ENCODE measurements around the gene CNTNAP2. TPM values are rescaled to one million over a fixed set of nuclear protein-coding genes. Genes with fewer than 3 reads are reported as not detected.

CNTNAP2 gene
- polyA plus RNA-seq, 6 donors from 2014 or later, result 38.2 to 132 (median 77.9) TPM

DNA sequence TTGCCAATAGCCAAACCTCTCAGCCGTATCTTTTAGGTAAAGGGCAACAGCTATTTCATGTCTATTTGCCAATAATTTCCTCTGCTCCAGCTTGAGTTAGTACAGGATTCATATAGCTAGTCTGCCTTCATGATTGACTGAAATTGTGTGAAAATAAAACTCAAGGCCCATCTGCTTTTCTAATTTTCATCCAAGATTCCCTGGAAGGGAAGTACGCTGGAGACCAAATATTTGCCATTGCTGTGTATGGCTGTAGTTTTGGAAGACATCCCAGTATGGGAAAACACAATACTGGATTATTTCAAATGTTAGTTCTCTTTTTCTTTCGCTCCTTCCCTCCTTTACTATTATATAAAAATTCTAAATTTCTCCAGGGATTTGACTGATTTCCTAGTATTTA lies 652.4 kb downstream of the CNTNAP2 start:
- no peak overlapping the region for H3K4me3 Mint-ChIP-seq
- H3K4me1 Mint-ChIP-seq, result no peaks in the 10 kb centered on the region
- no peak overlapping the region for H3K27ac Mint-ChIP-seq
- H3K9me3 Mint-ChIP-seq, result peaks cover 0 to 9% (median 0%) of the 10 kb centered on the region in 7 donors
- no peaks in the 10 kb centered on the region for H3K36me3 Mint-ChIP-seq
- H3K27me3 Mint-ChIP-seq, result no peaks in the 10 kb centered on the region
- DNase-seq (no peak), ATAC-seq (ENCODE audit: low read depth in 2 of 2) (no peak)

DNA sequence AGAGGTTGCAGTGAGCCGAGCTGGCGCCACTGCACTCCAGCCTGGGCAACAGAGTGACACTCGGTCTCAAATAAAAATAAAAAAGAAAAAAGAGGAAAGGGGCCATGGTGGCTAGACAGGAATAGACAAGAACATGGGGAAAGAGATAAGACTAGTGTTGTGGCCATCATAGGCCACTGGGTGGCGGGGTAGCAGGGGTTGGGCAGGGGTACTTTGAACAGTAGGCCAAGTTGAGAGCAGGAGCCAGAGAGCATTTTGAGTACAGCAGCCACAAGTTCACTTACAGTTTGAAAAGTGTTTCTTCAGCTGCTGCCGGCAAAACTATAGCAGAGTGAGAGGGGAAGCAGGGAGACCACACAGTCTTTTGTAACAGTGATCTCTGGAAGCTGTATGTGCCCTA lies 656.0 kb downstream of the CNTNAP2 start:
- no peaks in the 10 kb centered on the region for H3K36me3 Mint-ChIP-seq
- no peak for ATAC-seq (ENCODE audit: low read depth in 2 of 2)
- no peak overlapping the region for H3K4me3 Mint-ChIP-seq
- H3K9me3 Mint-ChIP-seq, result peaks cover 0 to 5% (median 0%) of the 10 kb centered on the region in 7 donors
- no peak overlapping the region for H3K27ac Mint-ChIP-seq
- no peaks in the 10 kb centered on the region for H3K27me3 Mint-ChIP-seq
- no peaks in the 10 kb centered on the region for H3K4me1 Mint-ChIP-seq
- no peak for DNase-seq

- no peak overlapping the region for H3K4me3 Mint-ChIP-seq
- H3K27ac Mint-ChIP-seq, result no peak overlapping the region
- H3K4me1 Mint-ChIP-seq, result no peaks in the 10 kb centered on the region
- no peaks in the 10 kb centered on the region for H3K27me3 Mint-ChIP-seq
- ATAC-seq (ENCODE audit: low read depth in 2 of 2) (no peak), DNase-seq (no peak)
- H3K9me3 Mint-ChIP-seq, result peaks cover 0 to 5% (median 0%) of the 10 kb centered on the region in 7 donors
- H3K36me3 Mint-ChIP-seq, result no peaks in the 10 kb centered on the region
Measured at GRCh38 chr7:146773506-146773905, 656.9 kb downstream of the CNTNAP2 start.

GRCh38 chr7:146781352-146782116 lies 664.9 kb downstream of the CNTNAP2 start:
- Mint-ChIP-seq H3K27ac (no peak overlapping the region), H3K27me3 (no peaks in the 10 kb centered on the region), H3K36me3 (no peaks in the 10 kb centered on the region), H3K4me3 (no peak overlapping the region), H3K4me1 (no peaks in the 10 kb centered on the region), H3K9me3 (peaks cover 0 to 5% (median 0%) of the 10 kb centered on the region in 7 donors)
- ATAC-seq (ENCODE audit: low read depth in 2 of 2), result no peak
- DNase-seq, result no peak

GRCh38 chr7:146787266-146787665 lies 670.7 kb downstream of the CNTNAP2 start:
- H3K27ac Mint-ChIP-seq, result peak overlapping the region in 1 of 6 donors; percentile 14
- H3K4me1 Mint-ChIP-seq, result no peaks in the 10 kb centered on the region
- no peak for DNase-seq
- peak overlapping the region in 5 of 8 donors; percentile 17 to 73 (median 30) for H3K4me3 Mint-ChIP-seq
- no peaks in the 10 kb centered on the region for H3K27me3 Mint-ChIP-seq
- H3K36me3 Mint-ChIP-seq, result no peaks in the 10 kb centered on the region
- peaks cover 2 to 12% (median 7%) of the 10 kb centered on the region in 7 donors for H3K9me3 Mint-ChIP-seq
- ATAC-seq (ENCODE audit: low read depth in 2 of 2), result no peak

- no peak overlapping the region for H3K27ac Mint-ChIP-seq
- no peaks in the 10 kb centered on the region for H3K27me3 Mint-ChIP-seq
- no peak for DNase-seq
- ATAC-seq (ENCODE audit: low read depth in 2 of 2), result no peak
- no peaks in the 10 kb centered on the region for H3K4me1 Mint-ChIP-seq
- no peaks in the 10 kb centered on the region for H3K36me3 Mint-ChIP-seq
- no peak overlapping the region for H3K4me3 Mint-ChIP-seq
- peaks cover 2 to 12% (median 7%) of the 10 kb centered on the region in 7 donors for H3K9me3 Mint-ChIP-seq
Measured at GRCh38 chr7:146788008-146788407, 671.4 kb downstream of the CNTNAP2 start.

DNA sequence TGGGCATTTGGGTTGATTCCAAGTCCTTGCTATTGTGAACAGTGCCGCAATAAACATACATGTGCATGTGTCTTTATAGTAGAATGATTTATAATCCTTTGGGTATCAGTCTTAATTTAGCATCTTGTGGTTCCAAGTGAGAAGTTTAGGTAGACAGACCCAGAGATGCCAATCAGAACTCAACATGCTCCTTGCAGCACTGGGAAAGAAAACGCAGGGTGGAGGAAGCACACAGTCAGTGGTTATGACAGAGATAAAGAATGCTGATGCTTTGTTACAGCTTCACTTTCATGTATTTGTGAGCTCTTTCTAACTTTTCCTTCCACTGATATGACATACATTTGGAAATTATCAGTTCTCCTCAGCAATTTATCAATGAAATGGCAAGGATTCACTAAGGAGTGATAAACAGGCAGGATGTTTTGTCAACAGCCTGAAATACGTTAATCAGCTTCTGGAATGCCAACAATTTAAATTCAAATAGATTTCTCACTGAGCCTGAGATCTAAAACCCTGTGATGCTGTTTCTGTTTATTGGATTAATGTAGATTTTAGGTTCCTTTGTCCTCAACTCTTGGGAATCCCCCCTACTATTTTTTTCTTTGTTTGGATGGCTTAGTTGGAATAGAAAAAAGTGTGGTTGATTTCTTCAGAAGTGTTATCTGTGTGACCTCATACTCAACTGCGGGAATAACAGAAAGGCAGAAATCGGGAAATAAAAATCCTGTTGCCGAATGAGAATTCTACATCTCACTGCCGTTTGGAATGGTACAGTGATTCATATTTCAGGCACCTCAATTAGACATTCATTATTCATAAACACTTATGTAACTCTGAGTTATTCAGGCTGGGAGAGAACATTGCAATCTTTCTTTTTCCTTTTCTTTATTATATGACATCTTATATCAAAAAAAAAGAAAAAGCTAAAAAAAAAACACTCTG lies 675.0 kb downstream of the CNTNAP2 start:
- Mint-ChIP-seq H3K4me3 (no peak overlapping the region), H3K27me3 (no peaks in the 10 kb centered on the region), H3K9me3 (peaks cover 4 to 24% (median 8%) of the 10 kb centered on the region in 7 donors), H3K27ac (no peak overlapping the region), H3K36me3 (no peaks in the 10 kb centered on the region), H3K4me1 (no peaks in the 10 kb centered on the region)
- no peak for DNase-seq
- no peak for ATAC-seq (ENCODE audit: low read depth in 2 of 2)

GRCh38 chr7:146804620-146805019 lies 688.0 kb downstream of the CNTNAP2 start:
- Mint-ChIP-seq H3K4me1 (no peaks in the 10 kb centered on the region), H3K36me3 (no peaks in the 10 kb centered on the region), H3K27ac (no peak overlapping the region), H3K4me3 (no peak overlapping the region), H3K27me3 (no peaks in the 10 kb centered on the region), H3K9me3 (peaks cover 0 to 13% (median 3%) of the 10 kb centered on the region in 7 donors)
- DNase-seq (no peak), ATAC-seq (ENCODE audit: low read depth in 2 of 2) (no peak)

DNA sequence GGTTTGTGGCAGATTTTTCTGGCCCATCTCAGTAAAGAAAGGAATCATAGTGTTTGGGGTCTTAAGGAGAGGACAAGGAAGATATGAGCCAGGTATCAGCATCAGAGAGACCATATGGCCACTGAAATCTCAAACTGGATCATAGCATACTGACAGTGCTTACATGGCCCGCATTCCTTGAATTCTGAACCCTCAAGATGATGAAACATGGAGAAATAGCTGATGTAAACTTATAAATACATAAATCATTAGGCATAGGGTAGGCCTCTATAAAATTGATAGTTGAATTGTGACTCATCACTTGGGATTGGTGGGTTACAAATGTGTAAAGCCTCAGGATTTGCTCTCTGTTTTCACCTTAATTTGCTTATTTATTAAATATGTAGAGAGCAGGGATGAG lies 688.5 kb downstream of the CNTNAP2 start:
- ATAC-seq (ENCODE audit: low read depth in 2 of 2), result no peak
- no peaks in the 10 kb centered on the region for H3K4me1 Mint-ChIP-seq
- no peak for DNase-seq
- peaks cover 0 to 17% (median 2%) of the 10 kb centered on the region in 7 donors for H3K9me3 Mint-ChIP-seq
- no peaks in the 10 kb centered on the region for H3K36me3 Mint-ChIP-seq
- no peaks in the 10 kb centered on the region for H3K27me3 Mint-ChIP-seq
- no peak overlapping the region for H3K4me3 Mint-ChIP-seq
- no peak overlapping the region for H3K27ac Mint-ChIP-seq

DNA sequence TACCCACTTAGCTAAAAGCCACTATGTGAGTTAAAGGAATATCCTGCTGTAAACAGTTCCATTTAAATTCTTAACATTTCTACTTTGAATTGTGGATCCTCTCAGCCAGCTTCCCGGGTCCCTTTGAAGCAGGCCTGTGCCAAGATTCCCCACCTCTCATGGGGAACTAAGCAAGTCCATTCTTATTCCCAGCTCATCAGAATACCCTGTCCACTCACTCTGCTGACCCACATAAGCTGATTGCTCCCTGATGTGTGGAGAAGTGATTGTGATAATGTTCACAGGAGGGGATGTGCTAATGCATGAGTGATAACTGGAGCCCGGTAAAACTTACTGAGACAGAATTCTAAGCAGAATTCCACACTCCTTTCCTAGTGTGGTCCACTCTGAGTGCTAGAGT lies 709.7 kb downstream of the CNTNAP2 start:
- Mint-ChIP-seq H3K27ac (no peak overlapping the region), H3K9me3 (peaks cover 2 to 12% (median 4%) of the 10 kb centered on the region in 7 donors), H3K4me1 (no peaks in the 10 kb centered on the region), H3K36me3 (no peaks in the 10 kb centered on the region), H3K4me3 (no peak overlapping the region), H3K27me3 (no peaks in the 10 kb centered on the region)
- ATAC-seq (ENCODE audit: low read depth in 2 of 2), result no peak
- DNase-seq, result no peak

GRCh38 chr7:146830686-146831085 lies 714.1 kb downstream of the CNTNAP2 start:
- no peaks in the 10 kb centered on the region for H3K4me1 Mint-ChIP-seq
- no peak overlapping the region for H3K4me3 Mint-ChIP-seq
- peaks cover 0 to 13% (median 3%) of the 10 kb centered on the region in 7 donors for H3K9me3 Mint-ChIP-seq
- no peaks in the 10 kb centered on the region for H3K36me3 Mint-ChIP-seq
- no peaks in the 10 kb centered on the region for H3K27me3 Mint-ChIP-seq
- H3K27ac Mint-ChIP-seq, result no peak overlapping the region
- ATAC-seq (ENCODE audit: low read depth in 2 of 2) (no peak), DNase-seq (no peak)

GRCh38 chr7:146831875-146832274 lies 715.3 kb downstream of the CNTNAP2 start:
- H3K4me3 Mint-ChIP-seq, result no peak overlapping the region
- H3K27ac Mint-ChIP-seq, result no peak overlapping the region
- no peaks in the 10 kb centered on the region for H3K36me3 Mint-ChIP-seq
- DNase-seq (no peak), ATAC-seq (ENCODE audit: low read depth in 2 of 2) (no peak)
- H3K9me3 Mint-ChIP-seq, result peaks cover 1 to 16% (median 4%) of the 10 kb centered on the region in 7 donors
- no peaks in the 10 kb centered on the region for H3K27me3 Mint-ChIP-seq
- H3K4me1 Mint-ChIP-seq, result no peaks in the 10 kb centered on the region

DNA sequence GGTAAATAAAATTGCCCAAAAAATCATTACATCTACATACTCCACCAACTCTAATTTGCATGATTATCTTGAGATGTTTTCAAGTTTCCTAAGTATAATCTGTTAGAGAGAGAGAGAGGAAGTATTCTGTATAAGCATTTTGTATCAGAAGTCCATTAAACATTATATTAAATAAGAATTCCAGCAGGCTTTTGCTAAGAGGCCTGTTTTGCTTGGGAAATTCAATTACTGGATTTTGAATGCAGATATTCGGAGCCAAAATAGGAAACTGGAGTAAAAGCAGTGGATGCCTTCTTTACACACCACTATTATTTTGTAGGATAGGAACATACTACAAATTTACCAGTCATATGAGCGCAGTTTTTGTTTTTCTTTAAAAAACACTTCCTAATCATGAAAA lies 727.8 kb downstream of the CNTNAP2 start:
- H3K4me1 Mint-ChIP-seq, result no peaks in the 10 kb centered on the region
- H3K4me3 Mint-ChIP-seq, result no peak overlapping the region
- H3K27ac Mint-ChIP-seq, result no peak overlapping the region
- H3K36me3 Mint-ChIP-seq, result no peaks in the 10 kb centered on the region
- no peaks in the 10 kb centered on the region for H3K27me3 Mint-ChIP-seq
- DNase-seq (no peak), ATAC-seq (ENCODE audit: low read depth in 2 of 2) (no peak)
- H3K9me3 Mint-ChIP-seq, result peaks cover 0 to 11% (median 2%) of the 10 kb centered on the region in 7 donors

GRCh38 chr7:146858690-146859089 lies 742.1 kb downstream of the CNTNAP2 start:
- ATAC-seq (ENCODE audit: low read depth in 2 of 2) (no peak), DNase-seq (no peak)
- no peaks in the 10 kb centered on the region for H3K4me1 Mint-ChIP-seq
- H3K27me3 Mint-ChIP-seq, result no peaks in the 10 kb centered on the region
- no peak overlapping the region for H3K4me3 Mint-ChIP-seq
- H3K9me3 Mint-ChIP-seq, result peaks cover 0 to 17% (median 0%) of the 10 kb centered on the region in 7 donors
- no peaks in the 10 kb centered on the region for H3K36me3 Mint-ChIP-seq
- no peak overlapping the region for H3K27ac Mint-ChIP-seq

All from naive B cell (primary cell).